Stimulated activated CD8-positive, alpha-beta memory T cell treated with anti-CD3 and anti-CD28 coated beads, Interleukin-7, amount 100 ng/mL, for 48 hours (primary cell): ENCODE measurements around the gene SRC.

ENCODE experiments used
- DNase-seq, 2 donors: peaks; one replicate each; pipeline ENCODE4 v3.0.0-alpha.2; 2020; ENCODE audit warnings: low read depth in 1 of 2; ENCODE audit errors: extremely low read depth in 1 of 2

The SRC gene

DNA sequence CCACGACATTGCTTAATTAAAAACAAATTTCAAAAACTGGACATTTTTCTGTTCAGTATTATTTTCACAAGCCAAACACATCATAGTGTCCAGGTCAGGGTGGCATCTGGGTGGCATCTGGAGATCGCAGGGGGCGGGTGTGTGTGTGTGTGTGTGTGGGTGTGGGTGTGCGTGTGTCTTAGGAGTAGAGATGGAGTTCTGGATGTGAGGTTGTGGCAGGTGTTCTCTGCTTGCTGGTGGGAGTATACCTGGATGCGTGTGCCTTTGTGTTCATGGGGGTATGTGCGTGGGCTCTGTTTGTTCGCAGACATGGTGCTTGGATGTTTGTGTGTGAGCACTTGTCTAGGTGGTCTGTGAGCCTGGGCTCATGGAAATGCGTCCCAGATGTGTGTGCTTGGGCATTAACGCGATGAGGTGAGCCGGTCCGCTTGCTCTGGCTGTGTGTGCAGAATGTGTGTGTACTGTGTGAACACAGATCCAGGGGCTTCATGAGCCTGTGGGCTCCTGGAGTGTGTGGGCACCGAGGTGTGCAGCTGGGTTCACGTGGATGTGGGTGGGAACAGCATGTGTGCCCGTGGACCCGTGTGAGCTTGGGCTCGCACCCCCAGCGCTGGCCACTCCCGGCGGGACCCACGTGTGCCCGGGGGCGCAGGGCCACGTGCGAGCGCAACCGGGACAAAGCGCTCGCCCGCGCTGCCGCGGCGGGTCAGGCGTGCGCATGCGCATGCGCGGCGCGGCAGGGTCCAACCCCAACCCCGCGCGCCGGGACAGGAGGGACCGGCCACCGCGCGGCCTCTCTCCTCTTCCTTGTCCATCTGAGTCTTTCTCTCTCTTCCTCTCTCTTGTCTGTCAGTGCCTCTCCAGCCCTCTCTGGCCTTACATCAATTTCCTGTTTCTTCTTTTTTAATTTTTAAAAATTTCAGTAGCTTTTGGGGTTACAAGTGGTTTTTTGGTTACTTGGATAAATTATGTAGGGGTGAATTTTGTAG lies 60.4 kb downstream of the SRC start:
- no peak for DNase-seq

DNA sequence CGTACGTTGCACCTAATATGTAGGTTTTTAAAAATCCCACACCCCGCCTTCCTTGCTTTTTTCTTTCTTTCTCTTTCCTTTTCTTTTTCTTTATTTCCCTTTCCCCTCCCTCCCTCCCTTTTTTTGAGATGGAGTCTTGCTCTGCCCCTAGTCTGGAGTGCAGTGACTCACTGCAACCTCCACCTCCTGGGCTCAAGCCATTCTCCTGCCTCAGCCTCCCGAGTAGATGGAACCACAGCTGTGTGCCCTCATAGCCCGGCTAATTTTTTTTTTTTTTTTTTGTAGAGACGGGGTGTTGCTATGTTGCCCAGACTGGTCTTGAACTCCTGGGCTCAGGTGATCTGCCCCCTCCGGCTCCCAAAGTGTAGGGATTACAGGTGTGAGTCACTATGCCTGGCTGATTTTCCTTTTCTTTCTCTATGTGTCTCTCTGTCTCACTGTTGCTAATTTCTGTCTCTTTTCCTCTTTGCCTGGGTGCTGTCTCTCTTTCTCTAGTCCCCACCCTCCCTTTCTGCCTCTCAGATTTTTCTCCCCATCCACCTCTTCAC lies 61.2 kb downstream of the SRC start:
- DNase-seq, result no peak

DNA sequence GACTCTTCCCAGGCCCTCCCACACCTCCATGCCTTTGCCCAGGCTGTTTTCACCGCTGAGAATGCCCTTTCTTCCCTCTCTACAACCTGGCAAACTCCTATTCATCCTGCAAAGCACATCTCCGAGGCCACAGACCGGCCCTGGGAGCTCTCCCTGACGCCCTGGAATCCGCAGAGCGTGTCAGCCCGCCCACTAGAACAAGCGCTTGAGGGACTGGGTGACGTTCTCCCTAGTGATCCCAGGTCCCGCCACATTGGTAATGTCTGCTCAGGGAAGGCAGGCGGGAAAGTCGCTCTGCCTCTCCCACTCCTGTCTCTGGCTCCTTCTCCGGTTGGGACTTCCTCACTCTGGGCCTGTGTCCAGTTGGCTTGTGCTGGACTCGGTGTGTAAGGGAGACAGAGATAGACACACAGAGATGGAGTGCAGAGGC lies 61.6 kb downstream of the SRC start:
- no peak for DNase-seq

DNA sequence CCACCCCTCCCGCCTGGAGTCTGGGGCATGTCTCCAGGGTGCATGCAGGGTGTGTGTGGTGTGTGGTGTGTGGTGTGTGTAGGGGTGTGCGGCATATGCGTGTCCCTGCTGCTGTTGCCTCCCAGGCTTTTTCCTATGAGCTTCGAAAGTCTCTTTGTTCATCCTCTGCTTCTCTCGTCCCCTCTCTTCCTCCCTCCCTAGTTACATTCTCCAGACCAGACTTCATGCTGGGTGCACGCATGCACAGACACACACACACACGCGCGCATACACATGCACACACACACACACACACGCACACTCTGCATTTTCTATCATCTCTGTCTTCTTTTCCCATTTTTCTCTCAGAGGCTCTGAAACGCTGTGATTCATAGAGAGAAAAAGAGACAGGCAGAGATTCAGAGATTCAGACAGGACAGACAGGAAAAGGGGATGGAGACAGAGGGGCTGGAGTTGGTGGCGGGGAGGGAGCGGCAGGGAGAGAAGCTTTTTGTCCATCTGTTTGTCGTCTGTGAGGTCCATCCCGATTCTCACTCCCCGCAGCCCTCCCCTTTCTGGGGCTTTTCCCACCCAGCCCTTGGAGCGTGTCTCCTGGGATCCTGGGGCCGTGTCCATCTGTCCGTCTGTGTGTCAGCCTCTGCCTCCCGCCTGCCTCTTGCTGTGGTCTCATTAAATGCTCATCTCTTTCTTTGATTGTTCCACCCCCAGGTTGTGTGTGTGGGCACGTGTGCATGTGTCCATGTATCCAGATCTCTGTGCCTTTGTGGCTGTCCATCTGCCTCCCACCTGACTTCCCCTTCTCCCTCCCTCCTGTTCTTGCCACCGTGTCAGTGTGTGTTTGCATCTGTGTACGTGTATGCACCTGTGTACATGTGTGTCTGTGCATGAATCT lies 62.6 kb downstream of the SRC start:
- DNase-seq, result no peak

DNA sequence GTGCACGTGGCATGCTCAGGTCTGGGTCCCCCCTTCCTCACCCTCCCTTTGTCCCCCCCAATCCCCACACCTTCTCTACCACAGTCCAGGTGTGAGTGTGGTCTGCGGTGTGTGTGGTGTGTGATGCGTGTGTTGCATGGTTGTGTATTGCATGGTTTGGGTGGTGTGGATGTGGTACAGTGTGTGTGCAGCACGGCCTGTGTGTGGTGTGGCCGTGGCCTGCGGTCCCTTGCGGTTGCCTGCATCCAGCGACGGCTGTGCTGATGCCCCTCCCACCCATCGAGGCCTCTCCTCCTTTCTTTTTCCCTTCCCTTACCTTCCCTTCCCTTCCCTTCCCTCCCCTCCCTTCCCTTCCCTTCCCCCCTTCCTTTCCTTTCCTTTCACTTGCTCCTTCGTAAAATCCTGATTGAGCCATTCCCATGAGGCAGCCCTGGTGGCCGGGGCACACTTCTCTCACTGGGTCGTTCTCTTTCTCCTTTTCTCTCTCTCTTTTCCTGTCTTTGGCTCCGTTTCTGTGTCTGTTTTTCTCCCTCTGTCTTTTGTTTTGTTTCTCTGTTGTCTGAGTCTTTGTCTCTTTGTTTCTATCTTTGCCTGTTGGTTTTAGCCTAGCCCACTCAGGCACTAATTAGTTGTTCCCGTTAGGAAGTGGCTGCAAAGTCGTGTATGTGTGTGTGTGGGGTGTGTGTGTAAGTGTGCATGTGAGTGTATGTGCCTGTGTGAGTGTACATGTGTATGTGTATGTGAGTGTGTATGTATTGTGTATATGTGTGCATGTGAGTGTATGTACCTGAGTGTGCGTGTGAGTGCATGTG lies 65.7 kb downstream of the SRC start:
- DNase-seq, result no peak

DNA sequence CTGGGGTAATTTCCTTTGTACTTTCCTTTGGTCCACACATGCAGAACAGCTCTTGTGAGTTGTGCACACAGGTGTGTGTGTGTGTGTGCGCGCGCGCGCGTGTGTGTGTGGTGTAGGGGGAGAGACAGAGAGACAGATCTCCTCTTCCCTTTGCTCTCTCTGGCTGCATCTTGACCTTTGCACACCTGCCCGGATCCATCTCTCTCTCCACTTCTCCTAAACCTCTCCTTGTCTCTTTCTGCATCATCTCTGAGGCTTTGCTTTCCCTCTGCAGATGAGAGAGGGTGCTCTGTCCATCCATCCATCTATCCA lies 67.0 kb downstream of the SRC start:
- DNase-seq, result no peak

DNA sequence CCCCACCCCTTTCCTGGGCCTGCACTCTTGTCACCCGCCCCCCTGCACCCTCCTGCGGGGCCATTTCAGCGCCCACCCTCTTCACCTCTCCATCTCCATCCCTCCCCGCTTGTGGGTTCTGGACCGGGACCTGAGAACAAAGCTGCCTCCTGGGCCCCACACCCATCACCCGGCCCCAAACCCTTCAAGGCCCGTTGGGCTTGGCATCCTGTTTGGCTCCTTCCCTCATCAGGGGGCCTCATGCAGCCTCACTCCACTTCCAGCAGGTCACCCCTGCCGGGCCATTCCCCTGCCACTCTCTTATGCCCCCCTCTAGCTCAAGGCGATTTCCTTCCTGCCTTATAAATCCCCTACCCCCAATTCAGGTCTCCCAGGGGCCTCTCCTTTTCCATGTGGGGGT lies 67.4 kb downstream of the SRC start:
- DNase-seq, result no peak

DNA sequence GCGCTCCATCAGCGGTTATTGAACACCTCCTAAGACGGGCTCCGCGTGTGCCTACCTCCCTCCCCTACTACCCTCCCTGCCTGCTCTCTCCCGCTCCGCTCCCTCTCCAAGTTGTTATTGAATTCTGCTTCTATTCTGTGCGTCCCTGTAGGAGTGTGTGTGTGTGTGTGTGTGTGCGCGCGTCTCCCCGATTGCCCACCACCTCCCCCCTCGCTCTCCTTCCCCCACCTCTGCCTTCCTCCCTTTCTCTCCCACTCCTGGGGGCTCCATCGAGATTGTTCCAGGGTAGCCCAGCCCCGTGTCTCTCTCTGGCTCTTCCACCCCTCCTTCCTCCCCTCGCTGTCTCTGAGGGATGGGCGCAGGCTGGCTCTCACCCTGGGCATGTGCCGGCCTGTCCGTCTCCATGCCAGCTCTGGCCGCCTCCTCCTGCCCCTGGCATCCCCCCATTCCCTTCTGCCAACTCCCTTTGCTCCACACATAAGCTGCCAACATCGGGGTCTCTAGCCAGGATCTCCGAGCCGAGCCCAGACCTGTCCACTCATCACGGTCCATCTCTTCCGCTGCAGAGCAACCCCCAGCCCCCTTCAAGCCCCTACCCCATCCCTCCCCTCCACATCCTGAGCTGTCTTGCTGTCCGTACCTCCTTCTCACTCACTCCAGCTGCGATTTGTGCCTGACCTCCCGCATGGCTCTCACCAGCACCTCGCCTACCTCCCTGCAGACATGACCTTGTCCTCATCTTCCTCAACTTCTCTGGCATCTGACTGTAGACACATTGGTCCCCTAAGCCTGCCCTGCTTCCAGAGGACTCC lies 68.5 kb downstream of the SRC start:
- DNase-seq, result no peak

DNA sequence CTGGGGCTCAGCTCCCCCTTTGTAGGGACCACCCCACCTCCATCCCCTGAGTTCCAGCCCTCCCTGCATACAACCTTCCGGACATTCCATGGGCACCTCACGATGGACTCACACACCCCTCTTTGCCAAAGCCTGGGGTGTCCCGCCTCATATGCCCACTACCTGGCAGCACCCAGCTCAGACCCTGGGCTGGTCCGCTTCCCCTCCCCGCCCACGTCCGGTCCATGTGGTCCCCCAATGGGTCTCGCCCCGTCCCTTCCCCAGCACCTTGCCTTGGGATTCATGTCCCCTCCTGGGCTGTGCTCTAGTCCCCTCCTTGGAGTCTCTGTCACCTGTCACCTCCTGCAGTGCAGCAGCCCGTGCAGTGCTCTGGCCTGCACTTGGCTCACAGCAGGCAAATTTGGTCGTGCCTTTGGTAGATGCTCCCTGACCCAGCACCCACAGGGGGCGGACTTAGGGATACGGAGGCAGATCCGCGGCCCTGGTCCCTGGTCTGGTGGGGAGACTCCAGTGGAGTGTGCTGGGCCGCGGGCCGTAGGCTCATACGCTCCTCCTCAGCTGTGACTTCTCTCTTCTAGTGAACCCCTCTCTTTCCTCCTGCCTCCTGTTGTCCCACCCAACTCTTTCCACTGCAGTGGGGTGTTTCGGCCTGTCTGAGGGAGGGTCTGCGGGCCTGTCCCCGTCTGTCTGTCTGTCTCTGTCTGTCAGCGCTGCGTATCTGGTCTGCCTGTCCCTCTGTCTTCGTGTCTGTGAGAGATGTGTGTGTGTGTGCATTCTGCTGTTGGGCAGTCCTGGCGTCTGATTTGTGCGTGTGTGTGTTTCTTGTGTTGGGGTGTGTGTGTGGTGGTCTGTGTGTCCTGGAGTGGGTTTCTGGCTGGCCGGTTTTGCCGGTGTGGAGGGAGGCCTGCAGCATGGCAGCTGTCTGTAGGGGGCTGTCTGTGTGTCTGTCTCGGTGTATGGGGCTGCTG lies 69.5 kb downstream of the SRC start:
- no peak for DNase-seq

DNA sequence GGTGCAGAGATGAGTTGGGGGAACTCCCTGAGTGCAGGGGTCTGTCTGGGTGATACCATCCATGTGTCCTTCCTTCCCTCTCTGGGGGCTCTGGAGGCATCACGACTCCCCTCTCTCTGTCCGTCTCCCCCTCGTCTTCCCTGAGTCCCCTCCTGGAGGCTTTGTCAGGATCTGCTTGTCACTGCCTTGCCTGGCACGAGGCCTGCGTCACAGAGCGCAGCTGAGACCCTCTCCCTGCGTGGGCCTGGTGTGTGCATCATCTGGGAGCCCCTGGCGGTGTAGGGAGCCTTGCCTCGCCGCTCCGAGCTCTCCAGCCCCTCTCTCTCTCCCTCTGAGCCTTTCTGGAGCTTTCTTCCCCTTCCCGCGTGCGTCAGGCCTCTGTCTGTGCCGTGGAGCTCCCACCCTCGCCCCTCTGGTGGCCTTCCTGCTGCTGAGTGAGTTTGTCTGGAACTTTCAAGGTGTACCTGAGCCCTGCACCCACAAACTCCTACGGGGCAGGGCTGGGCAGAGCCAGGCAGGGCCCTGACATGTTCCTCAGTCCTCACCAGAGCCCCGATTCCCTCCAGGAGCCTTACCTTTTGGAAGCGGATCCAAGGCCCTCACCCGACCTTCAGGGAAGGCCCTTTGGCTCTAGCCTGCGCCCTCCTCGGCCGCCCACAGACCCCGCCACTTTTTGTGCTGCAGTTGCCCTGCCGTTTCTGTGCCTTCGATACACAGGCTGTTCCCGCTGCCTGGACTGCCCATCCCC lies 70.3 kb downstream of the SRC start:
- no peak for DNase-seq

DNA sequence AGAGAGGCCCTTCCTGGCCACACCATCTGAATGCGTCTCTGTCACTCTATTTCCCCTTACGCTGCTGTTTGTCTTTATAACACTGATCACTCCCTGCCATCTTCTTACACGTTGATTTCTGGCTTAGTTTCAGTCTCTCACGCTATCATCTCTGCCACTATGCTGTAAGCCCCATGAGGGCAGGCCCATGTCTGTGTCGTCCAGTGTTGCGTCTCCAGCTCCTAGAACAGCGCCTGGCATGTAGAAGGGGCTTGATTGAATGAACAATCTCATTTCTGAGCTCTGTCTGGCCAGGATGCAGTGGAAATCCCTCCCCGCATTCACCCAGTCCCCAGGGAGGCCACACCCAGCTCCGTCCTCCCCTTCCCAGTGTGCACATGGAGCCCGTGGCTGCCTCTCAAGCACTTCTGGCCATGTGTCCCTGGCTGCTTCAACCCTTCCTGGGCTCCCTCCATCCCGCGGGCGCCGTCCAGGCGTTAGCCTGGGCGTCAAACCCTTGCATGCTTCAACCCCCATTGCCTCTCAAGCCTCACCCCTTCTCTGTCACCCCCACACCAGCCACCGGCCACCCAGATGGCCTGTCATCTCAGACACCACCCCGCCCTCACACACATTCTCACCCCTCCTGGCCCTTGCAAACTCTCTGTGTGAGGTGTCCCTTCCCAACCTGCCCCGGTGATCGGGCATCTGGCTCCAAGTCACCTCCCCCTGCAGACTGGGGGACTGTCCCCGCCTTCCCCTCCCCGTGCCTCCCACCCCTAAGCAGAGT lies 71.1 kb downstream of the SRC start:
- DNase-seq, result no peak

DNA sequence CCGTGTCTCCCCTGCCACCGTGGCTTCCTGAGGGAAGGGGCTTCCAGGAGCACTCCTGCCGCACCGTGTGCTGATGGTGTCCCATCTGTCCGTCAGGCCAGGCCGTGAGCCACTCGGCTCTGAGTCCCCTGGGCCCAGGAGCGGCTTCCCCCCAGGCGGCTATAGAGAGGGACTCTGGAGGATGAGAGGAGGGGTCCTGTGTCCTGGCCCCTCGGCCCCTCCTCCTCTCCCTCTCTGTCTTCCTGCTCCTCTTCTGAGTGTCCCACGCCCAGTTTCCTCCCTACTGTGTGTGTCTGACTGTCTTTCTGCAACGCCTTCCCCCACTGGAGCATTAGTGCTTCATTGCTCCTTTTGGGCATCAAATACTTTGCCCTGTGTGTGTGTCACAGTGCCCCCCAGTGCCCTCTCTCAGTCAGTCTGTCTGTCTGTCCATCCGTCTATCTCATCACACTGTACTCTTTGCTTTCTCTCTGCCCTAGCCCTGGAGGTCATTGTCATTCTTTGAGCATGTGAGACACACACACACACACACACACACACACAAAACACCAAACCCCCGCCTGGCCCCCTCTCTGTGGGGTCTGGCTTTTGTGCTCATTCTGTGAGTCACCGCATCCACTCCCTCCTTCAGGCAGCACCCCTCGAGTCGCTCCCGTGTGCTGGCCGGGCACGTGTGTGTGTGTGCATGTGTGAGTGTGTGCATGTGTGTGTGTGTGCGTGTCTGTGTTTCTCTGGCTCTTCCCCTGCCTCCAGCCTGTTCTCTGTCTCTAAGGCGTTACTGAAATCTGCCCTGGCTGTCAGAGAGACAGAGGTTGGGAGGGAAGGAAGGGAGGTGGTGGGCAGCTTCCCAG lies 71.9 kb downstream of the SRC start:
- DNase-seq, result no peak

DNA sequence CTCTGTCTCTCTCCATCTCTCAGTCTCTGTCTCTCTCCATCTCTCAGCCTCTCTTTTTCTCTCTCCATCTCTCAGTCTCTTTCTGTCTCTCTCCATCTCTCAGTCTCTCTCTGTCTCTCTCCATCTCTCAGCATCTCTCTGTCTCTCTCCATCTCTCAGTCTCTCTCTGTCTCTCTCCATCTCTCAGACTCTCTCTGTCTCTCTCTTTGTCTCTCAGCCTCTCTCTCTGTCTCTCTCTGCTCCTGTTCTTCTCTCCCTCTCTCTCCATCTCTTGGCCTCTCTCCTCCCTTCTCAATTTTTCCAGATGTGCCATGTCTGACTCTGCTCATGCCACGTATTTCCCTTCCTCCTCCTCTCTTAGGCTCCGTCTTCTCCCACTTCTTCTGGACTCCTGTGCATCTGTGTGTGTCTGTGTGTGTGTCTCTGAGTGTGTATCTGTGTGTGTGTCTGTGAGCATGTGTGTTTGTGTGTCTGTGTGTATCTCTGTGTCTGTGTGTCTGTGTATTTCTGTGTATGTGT lies 72.7 kb downstream of the SRC start:
- DNase-seq, result no peak

DNA sequence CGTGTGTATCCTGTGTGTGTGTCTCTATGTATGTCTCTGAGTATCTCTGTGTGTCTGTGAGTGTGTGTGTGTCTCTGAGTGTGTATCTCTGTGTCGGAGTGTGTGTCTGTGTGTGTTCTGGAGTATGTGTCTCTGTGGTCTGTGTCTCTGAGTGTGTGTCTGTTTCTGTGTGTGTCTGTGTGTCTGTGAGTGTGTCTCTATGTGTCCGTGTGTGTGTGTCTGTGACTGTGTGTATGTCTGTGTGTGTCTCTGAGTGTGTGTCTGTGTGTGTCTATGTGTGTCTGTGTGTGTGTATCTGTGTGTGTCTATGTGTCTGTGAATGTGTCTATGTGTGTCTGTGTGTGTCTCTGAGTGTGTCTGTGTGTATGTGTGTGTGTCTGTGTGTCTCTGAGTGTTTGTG lies 73.4 kb downstream of the SRC start:
- DNase-seq, result no peak

DNA sequence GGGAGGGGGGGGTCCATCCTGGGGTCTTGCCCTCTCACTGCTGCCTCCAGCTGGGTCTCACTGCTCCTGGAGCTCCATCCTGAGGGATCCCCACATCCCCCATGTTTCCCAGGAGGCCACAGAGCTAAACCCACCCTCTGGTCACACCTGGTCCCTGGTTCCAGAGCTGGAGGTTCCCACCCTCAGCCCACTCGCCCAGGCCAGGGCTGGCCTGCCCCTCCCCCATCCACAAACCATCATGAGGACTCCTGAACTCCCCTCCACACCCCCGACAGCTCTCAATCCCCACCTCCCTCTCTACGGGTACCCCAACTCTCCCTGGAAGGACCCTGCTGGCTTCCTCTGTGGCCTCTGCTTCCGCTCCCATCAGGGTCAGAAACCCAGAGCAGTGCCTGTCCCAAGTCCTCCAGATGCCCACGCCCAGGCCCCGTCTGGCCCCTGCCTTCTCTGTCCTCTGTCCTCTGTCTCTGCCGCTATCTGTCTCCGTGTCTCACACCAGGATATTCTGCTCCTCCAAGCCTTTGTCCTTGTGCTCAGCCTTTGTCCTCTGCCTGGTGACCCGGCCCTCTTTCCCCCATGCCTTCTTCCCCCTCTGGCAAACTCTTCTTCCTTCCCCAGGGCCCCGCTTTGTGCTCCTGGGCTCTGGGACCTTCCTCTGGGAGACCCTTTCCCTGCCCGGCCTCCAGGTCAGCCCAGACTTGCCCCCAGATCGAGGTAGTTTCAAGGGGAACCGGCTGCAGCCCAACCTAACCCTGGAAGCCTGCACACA lies 74.0 kb downstream of the SRC start:
- no peak for DNase-seq
